Adrenal gland (tissue), 12 donors: ENCODE results near the gene C3AR1. TPM values are rescaled to one million over a fixed set of nuclear protein-coding genes. Genes with fewer than 3 reads are reported as not detected.

Source experiments
- DNase-seq, 7 donors: peaks; one replicate each; pipeline ENCODE4 v3.0.0-alpha.2; 2019 to 2020
- H3K27ac ChIP-seq, 5 donors: fragments of 200-600 bp; sonication (generic) in 4 of 5; 1 replicate in 3 of 5; 2 replicates in 2 of 5; pipeline versions ENCODE4 v1.5.1 to v1.8.0; 2016 to 2020; ENCODE audit warnings: mild to moderate bottlenecking in 1 of 5
- H3K27me3 ChIP-seq: fragments of 200-600 bp; 2 replicates; pipeline ENCODE4 v1.8.0; 2021
- H3K36me3 ChIP-seq, 2 donors: fragments of 200-600 bp; replicated peaks in 1 of 2; 1 replicate in 1 of 2; 2 replicates in 1 of 2; pipeline versions ENCODE4 v1.5.1 to v1.8.0; 2018 to 2022
- H3K4me1 ChIP-seq, 2 donors: fragments of 200-600 bp; replicated peaks in 1 of 2; 1 replicate in 1 of 2; 2 replicates in 1 of 2; pipeline versions ENCODE4 v1.5.1 to v1.8.0; 2018 to 2021
- H3K4me3 ChIP-seq, 4 donors: fragments of 200-600 bp; sonication (generic) in 3 of 4; one replicate each; pipeline ENCODE4 v1.5.1; 2016 to 2018
- H3K9me3 ChIP-seq, 3 donors: fragments of 200-600 bp; sonication (generic) in 1 of 3; replicated peaks in 1 of 3; 1 replicate in 2 of 3; 2 replicates in 1 of 3; pipeline versions ENCODE4 v1.5.1 to v1.8.0; 2016 to 2021
- POLR2A ChIP-seq, 2 donors: fragments of 450-650 bp; IDR thresholded peaks; one replicate each; pipeline ENCODE4 v1.6.1; 2017; ENCODE audit warnings: antibody characterized with exemption in 2 of 2, mild to moderate bottlenecking in 2 of 2, moderate library complexity in 1 of 2
- WGBS, 4 donors: extraction: QIAGEN DNeasy Blood & Tissue Kit in 2 of 4; methylation state at CpG; one replicate each; pipeline versions ENCODE4 v1.1.5 to v1.1.7; 2013 to 2017; 5-methylcytosine and 5-hydroxymethylcytosine counted together
- intact Hi-C, 2 donors: fragments of 100-400 bp; cut with DNase I; formaldehyde crosslinking; loops; one replicate each; pipeline versions ENCODE4 v1.14.1 to v1.15.0; 2022 to 2023
- polyA plus RNA-seq, 3 donors: library from polyadenylated mRNA; stranded (reverse); fragments of 200-250 nt in 2 of 3; fragments of 350-450 nt in 1 of 3; fragmentation: Illumina TruSeq in 1 of 3; extraction: RNeasy Lipid Tissue Mini Kit (QIAGEN cat#74804) in 1 of 3; gene quantifications; one replicate each; pipeline ENCODE4 v1.2.3, GENCODE V29; 2013 to 2014
- total RNA-seq, 9 donors: library from RNA; depleted of rRNA in 4 of 9; stranded (reverse); fragments of >200 nt in 4 of 9; fragments of 120-200 nt in 1 of 9; fragmentation: NEBNext Ultra II Directional in 1 of 9; extraction: Animal tissue kit (Norgen Biotek cat#: 25700) in 1 of 9; gene quantifications; one replicate each; pipeline versions ENCODE4 v1.1.0 to v1.2.4, GENCODE V29; 2013 to 2023
- TF ChIP-seq, protein P1 (sequence below), 6 experiments: fragments of 450-650 bp in 4 of 6; fragments of 200-600 bp in 2 of 6; sonication (generic) in 1 of 6; IDR thresholded peaks; 1 replicate in 5 of 6; 2 replicates in 1 of 6; pipeline versions ENCODE4 v1.5.1 to v1.8.0; 2016 to 2021; ENCODE audit warnings: antibody characterized with exemption in 6 of 6, mild to moderate bottlenecking in 2 of 6, moderate library complexity in 1 of 6
- donor health status: healthy with polysubstance abuse.
- donor health status: Bipolar disorder and iron deficiency.
- donor health status: DM: yes; HTN: yes; CAD: no.
- donor health status: DM: no; HTN: no; CAD: no.
- donor health status: DM: no; HTN: no; CAD: no.
- donor health status: DM: yes; HTN: yes; CAD: no.

The C3AR1 gene
- total and polyA plus RNA-seq, 12 donors: 3.3 to 40.3 (median 20.1) TPM

DNA sequence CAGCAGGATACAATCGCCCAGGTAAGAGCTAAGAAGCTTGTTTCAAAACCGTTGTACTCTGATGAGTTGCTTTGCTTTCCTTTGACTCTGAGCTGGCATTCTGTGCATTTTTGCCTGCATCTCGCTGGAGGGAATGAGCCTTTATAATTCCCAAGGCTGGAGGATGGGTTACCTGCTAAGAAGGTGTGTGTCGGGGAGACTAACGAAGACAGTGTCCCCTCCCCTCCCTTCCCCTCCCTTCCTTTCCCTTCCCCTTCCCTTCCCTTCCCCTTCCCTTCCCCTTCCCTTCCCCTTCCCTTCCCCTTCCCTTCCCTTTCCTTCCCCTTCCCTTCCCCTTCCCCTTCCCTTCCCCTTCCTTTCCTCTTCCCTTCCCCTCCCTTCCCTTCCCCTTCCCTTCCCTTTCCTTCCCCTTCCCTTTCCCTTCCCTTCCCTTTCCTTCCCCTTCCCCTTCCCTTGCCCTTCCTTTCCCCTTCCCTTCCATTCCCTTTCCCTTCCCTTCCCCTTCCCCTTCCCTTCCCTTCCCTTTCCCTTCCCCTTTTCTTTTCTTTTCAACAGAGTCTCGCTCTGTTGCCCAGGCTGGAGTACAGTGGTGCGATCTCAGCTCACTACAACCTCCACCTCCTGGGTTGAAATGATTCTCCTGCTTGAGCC is 15.4 kb downstream of the C3AR1 start:
- Histone ChIP-seq H3K36me3 (peaks cover 0 to 84% of the 10 kb centered on the region in 2 donors), H3K27ac (peak overlapping the region in 1 of 5 donors; percentile 27), H3K27me3 (no peaks in the 10 kb centered on the region), H3K4me1 (peaks cover 4 to 37% of the 10 kb centered on the region in 2 donors), H3K4me3 (no peak overlapping the region), H3K9me3 (no peaks in the 10 kb centered on the region)
- WGBS, 4 donors: 86 to 90% (median 88%) methylated on average over 6 to 7 of the region's 7 CpGs
- no peak for DNase-seq
- intact Hi-C loops: no loop called here
- TF ChIP-seq POLR2A (IDR thresholded peaks at IDR 0.05): no peak
- TF ChIP-seq, protein P1, sequence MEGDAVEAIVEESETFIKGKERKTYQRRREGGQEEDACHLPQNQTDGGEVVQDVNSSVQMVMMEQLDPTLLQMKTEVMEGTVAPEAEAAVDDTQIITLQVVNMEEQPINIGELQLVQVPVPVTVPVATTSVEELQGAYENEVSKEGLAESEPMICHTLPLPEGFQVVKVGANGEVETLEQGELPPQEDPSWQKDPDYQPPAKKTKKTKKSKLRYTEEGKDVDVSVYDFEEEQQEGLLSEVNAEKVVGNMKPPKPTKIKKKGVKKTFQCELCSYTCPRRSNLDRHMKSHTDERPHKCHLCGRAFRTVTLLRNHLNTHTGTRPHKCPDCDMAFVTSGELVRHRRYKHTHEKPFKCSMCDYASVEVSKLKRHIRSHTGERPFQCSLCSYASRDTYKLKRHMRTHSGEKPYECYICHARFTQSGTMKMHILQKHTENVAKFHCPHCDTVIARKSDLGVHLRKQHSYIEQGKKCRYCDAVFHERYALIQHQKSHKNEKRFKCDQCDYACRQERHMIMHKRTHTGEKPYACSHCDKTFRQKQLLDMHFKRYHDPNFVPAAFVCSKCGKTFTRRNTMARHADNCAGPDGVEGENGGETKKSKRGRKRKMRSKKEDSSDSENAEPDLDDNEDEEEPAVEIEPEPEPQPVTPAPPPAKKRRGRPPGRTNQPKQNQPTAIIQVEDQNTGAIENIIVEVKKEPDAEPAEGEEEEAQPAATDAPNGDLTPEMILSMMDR (IDR thresholded peaks at IDR 0.05): no peak

DNA sequence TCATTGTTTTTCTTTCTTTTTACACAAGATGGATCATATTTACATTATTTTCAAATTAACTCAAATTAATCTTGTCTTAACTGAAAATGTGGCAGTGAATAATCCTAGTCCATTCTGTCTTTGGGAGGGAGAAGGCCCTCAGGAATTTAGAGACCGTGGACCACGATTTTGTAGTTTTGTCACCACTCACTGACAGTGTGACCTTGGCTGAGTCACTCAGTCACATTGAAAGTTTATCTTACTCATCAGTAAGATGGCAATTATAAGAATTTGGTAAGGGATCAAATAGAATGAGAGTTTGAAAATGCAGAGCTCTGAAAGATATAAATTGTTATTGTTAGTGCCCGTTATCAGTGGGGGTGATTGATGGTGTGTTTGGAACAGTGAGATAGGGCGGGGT is 17.3 kb downstream of the C3AR1 start:
- peak in 4 of 7 donors; percentile 26 to 53 (median 46) for DNase-seq
- Histone ChIP-seq H3K36me3 (peaks cover 0 to 90% of the 10 kb centered on the region in 2 donors), H3K4me3 (no peak overlapping the region), H3K27ac (peak overlapping the region in 3 of 5 donors; percentile 14 to 62 (median 62)), H3K27me3 (no peaks in the 10 kb centered on the region), H3K9me3 (no peaks in the 10 kb centered on the region), H3K4me1 (peaks cover 4 to 37% of the 10 kb centered on the region in 2 donors)
- TF ChIP-seq, protein P1 (IDR thresholded peaks at IDR 0.05): no peak
- TF ChIP-seq POLR2A (IDR thresholded peaks at IDR 0.05): no peak
- WGBS, 4 donors: 36 to 51% (median 43%) methylated on average over 4 of the region's 4 CpGs
- intact Hi-C loops: no loop called here

DNA sequence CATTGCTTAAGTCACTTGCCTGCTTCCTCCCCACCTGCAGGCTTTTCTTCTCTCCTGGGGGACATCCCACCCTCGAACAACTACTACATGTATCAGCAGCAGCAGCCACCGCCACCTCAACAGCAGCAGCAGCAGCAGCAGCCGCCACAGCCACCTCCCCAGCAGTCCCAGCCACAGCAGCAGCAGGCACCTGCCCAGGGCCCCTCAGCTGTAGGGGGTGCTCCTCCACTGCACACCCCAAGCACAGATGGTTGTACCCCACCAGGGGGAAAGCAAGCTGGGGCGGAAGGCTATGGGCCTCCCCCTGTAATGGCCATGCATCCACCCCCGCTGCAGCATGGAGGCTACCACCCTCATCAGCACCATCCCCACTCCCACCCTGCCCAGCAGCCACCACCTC is 18.3 kb downstream of the C3AR1 start:
- TF ChIP-seq, protein P1 (IDR thresholded peaks at IDR 0.05): no peak
- no peak for TF ChIP-seq POLR2A (IDR thresholded peaks at IDR 0.05)
- no peaks in the 10 kb centered on the region for H3K9me3 ChIP-seq
- peaks cover 0 to 88% of the 10 kb centered on the region in 2 donors for H3K36me3 ChIP-seq
- H3K27ac ChIP-seq: peak overlapping the region in 2 of 5 donors; percentile 14 to 17
- peaks cover 4 to 37% of the 10 kb centered on the region in 2 donors for H3K4me1 ChIP-seq
- 94 to 97% (median 95%) methylated on average over 2 to 5 of the region's 5 CpGs for WGBS, 4 donors
- H3K27me3 ChIP-seq: no peaks in the 10 kb centered on the region
- H3K4me3 ChIP-seq: no peak overlapping the region
- no peak for DNase-seq
- intact Hi-C loops: no loop called here

DNA sequence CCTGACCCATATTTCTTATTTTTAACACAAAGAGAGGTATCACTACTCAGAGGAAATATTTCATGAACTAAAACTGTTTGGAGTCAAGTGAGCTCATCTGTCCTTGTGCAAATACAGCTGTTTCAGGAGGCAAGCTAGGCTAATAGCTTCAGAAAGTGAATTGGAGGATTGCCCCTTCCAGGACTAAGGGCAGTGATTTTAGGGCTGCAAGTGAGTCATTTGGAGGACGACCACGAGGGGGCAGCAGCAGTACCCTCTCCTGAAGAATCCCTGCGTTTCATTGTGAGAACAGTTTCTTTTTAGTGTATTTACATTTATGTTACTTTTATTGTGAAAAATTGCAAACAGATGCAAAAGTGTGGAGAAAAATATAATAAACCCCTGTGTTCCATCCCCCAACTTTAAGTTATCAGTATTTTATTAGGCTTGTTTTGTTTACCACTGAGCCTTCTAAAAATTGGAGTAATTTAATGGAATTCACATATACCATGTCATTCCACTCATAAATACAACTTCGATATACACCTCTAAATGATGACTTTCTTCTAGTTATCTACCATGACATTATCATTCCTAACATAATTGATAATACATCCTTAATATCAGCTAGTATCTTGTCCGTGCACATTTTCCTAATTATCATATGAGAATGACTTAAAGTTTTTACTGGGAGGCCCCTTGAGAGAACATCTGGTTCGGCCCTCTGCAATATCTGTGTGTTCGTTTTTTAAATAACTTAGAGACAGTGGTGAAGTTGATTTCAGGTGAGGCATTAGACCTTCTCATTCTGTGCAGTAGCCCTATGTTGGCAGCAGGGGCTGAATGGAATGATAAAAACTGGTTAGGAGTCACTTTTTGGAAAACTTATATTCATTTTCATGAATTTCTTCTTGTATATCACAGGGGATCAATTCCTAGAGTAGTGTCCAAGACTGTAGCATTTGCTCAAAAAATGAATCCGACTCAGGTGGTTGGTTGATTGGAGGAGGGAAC is 19.9 kb downstream of the C3AR1 start:
- H3K27ac ChIP-seq: no peak overlapping the region

More for the DNA sequence above, 19.9 kb downstream of the C3AR1 start:
- H3K4me3 ChIP-seq: no peak overlapping the region
- peaks cover 4 to 28% of the 10 kb centered on the region in 2 donors for H3K4me1 ChIP-seq
- peaks cover 0 to 89% of the 10 kb centered on the region in 2 donors for H3K36me3 ChIP-seq
- no peaks in the 10 kb centered on the region for H3K9me3 ChIP-seq
- no peaks in the 10 kb centered on the region for H3K27me3 ChIP-seq
- 42 to 48% (median 45%) methylated on average over 8 of the region's 8 CpGs for WGBS, 4 donors
- peak; percentile 79 to 95 (median 87) for DNase-seq
- intact Hi-C loops: no loop called here
- no peak for TF ChIP-seq POLR2A (IDR thresholded peaks at IDR 0.05)
- TF ChIP-seq, protein P1 (IDR thresholded peaks at IDR 0.05): peak; percentile 66 to 86 (median 78)
